GM12872 (cell line): Measurements from ENCODE around the gene RHOBTB1.

ENCODE experiments used
- TF ChIP-seq, protein P1 (sequence below): IDR thresholded peaks from 3 replicates; pipeline ENCODE4 v1.5.1; 2011; ENCODE audit warnings: low read depth, mild to moderate bottlenecking, low read length, moderate library complexity; ENCODE audit not compliant: insufficient read depth

Gene RHOBTB1

DNA sequence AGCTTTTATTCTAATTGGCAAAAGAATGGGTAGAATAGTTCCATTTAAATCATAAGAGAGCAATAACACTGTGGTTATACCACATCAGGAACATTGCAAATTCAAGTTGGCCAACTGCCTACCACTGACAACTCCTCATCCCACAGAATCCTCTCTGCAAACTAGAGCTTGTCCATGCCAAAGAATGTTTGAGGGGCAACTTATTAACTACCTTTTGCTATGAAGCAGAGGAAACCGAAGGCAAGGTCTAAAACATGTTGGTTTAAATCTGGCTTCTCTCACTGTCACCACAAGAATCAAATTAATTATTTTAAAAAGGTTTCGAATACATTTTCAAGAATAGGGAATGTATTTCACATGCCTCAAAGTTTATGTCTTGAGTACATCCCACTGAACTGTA is 36.0 kb downstream of the RHOBTB1 start:
- TF ChIP-seq, protein P1, sequence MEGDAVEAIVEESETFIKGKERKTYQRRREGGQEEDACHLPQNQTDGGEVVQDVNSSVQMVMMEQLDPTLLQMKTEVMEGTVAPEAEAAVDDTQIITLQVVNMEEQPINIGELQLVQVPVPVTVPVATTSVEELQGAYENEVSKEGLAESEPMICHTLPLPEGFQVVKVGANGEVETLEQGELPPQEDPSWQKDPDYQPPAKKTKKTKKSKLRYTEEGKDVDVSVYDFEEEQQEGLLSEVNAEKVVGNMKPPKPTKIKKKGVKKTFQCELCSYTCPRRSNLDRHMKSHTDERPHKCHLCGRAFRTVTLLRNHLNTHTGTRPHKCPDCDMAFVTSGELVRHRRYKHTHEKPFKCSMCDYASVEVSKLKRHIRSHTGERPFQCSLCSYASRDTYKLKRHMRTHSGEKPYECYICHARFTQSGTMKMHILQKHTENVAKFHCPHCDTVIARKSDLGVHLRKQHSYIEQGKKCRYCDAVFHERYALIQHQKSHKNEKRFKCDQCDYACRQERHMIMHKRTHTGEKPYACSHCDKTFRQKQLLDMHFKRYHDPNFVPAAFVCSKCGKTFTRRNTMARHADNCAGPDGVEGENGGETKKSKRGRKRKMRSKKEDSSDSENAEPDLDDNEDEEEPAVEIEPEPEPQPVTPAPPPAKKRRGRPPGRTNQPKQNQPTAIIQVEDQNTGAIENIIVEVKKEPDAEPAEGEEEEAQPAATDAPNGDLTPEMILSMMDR: no peak

DNA sequence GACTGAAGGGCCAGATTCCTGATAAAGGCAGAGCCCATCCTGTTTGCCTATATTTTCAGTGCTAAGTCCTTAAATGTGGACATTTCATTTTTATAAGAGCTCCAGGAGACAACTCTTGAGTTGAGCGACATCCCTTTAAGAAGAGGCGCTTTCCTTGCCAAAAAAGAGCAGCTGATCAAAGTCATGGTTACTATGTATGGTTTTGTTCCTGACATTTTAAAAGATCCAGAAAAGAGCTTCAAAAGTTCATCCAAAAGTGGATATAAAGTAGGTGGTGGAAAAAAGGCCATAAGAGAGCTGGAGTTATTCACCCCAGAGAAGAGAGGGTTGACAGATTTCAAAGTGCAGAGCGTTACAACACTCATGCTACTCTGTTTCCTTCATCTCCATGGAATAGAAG is 36.7 kb downstream of the RHOBTB1 start:
- TF ChIP-seq, protein P1: no peak

DNA sequence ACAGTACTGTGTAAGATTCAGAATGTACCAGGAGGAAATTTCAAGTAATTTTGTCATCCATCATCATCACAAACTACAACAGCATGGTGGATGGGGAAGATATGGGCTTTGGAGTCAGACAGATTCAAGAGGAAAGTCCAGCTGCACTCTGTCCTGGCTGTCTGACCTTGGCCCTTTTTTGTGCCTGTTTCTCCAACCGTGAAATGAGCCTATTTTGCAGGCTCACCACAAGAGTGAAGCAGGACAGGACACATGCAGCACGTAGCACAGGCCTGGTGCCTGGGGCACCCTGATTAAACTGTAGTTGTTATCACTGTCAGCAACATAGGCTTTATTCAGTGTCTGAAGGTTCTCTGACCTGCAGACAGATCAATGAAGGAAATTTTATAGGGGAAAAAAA is 37.6 kb downstream of the RHOBTB1 start:
- TF ChIP-seq, protein P1: no peak

DNA sequence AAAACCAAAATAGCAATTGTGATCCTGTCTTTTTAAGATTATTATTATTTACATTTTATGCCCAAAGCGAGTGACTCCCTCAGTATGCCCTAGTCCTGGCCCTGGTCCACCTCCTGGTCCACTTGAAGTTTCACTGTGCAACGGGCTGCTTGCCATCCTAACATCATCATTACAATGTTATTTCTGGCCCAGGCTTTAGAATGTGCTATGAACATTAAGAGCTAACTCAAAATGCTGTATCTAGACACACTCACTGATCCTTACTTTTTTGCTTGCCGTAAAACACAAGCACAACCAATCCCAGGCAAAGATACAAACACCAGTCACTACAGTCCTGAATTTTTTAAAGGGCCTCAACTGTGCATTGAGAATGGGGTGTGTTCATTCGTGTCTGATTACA is 38.4 kb downstream of the RHOBTB1 start:
- TF ChIP-seq, protein P1: no peak

DNA sequence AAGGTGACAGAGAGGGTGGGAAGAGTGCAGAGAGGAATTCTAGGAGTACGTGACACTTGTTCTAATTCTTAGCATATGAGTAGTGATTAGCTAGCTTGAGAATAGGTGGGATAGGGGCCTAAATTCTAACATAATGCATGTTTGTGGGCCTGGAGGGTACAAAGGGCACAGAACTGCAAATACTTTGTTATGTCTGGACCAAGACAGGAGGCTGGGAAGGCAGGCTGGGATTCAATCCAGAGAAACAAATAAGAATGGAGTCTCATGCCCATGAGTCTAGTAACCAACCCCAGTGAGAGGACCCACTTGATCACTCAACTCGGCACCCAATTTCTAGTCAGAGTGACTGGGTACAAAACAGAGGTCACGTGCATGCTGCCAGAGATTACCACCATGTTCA is 40.9 kb downstream of the RHOBTB1 start:
- TF ChIP-seq, protein P1: no peak

DNA sequence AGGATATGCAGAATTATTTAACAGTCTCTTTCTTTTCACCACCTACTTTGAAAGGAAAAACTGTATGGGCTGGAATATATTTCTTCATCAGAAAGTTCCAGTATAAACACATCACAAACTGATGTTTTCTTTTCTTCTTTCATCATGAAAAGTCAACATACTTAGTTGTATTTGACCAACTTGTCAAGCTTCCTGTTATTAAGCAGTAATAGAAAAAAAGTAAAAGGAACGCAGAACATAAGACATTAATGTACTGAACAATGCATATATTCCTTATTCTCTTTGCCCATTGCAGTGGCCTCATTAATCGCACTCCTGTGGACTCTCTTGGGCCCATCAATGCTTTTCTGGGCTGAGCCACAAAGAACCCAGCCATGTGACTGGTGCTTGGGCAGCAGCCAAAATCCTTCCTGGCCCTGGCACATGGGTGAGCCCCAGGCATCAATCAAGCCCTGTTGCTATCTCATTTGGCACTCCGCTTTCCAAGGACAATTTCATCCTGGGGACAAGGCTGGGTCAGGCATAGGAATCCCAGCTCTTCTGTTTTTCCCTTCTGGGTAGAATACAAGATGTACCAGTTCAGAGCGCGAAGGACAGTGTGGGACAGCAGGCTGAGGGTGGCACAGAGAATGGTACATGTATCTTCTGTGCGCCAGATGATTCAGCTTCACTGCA is 42.3 kb downstream of the RHOBTB1 start:
- TF ChIP-seq, protein P1: no peak

DNA sequence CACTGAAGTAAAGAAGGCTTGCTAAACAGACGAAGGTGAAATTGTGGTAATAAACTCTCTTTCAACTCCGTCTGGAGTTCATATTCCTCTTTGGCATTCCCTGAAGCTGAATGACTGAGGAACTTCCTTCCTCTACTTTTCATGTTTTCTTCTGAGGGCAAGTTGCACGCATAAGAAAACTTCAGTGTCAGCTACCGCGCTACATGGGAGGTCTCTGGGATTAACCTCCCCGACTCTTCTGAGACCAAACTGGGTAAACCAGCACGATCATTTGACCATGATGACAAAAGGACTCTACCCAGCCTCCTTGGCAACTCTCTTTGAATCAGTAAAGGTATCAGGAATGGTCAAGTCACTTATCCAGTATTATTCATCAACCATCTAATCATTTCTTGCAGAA is 44.7 kb downstream of the RHOBTB1 start:
- TF ChIP-seq, protein P1: no peak
